ENCODE results near the gene SLC11A1. TPM values are rescaled to one million over a fixed set of nuclear protein-coding genes. Genes with fewer than 3 reads are reported as not detected.

The SLC11A1 gene
- polyA plus RNA-seq, 1 donor (not counting 4 experiments of a cell fraction or from before 2014, with no cell fraction given), result 0.46 TPM

DNA sequence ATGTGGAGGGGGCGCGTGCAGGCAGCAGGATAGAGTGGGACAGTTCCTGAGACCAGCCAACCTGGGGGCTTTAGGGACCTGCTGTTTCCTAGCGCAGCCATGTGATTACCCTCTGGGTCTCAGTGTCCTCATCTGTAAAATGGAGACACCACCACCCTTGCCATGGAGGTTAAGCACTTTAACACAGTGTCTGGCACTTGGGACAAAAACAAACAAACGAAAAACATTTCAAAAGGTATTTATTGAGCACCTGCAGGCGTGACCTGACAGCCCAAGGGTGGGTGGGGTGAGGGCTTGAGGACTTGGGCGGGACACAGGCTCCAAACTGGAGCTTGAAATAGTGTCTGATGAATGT is 13.0 kb downstream of the SLC11A1 start:
- no peak for DNase-seq (ENCODE audit: low read depth, low spot score)
- dilution Hi-C loops (cut with MboI; ENCODE audit: extremely low pct_ligation_motif_present, low sequenced_read_pairs), result no loop called here
- Histone ChIP-seq H3K4me2 (ENCODE audit: control insufficient read depth, extremely low read depth, insufficient read depth, low read depth, low read length) (no peak overlapping the region), H3K36me3 (ENCODE audit: control insufficient read depth in 2 of 2, extremely low read depth in 1 of 2, insufficient read depth in 2 of 2, low read length in 2 of 2) (no peaks in the 10 kb centered on the region), H3K4me3 (ENCODE audit: control insufficient read depth in 2 of 3, extremely low read depth in 1 of 3, insufficient read depth in 2 of 3, low read depth in 1 of 3, low read length in 3 of 3) (no peak overlapping the region), H3K79me2 (ENCODE audit: control insufficient read depth, insufficient read depth, low read length) (peaks cover 4% of the 10 kb centered on the region), H3K4me1 (ENCODE audit: control insufficient read depth, extremely low read depth, insufficient read depth, low read length) (peaks cover 19% of the 10 kb centered on the region), H3K27ac (ENCODE audit: control insufficient read depth, insufficient read depth, low read length) (no peak overlapping the region), H4K20me1 (ENCODE audit: control insufficient read depth, extremely low read depth, insufficient read depth, low read length) (no peaks in the 10 kb centered on the region), H3K9me3 (ENCODE audit: control insufficient read depth, low read depth, low read length) (no peaks in the 10 kb centered on the region), H3K9me1 (ENCODE audit: control insufficient read depth, extremely low read depth, insufficient read depth, low read length) (no peaks in the 10 kb centered on the region), H2AFZ (ENCODE audit: control insufficient read depth, low read length) (no peak overlapping the region), H3K9ac (ENCODE audit: control insufficient read depth, extremely low read depth, insufficient read depth, low read length) (no peak overlapping the region), H3K27me3 (ENCODE audit: control insufficient read depth, extremely low read depth, insufficient read depth, low read length) (no peaks in the 10 kb centered on the region)
- no peak for FAIRE-seq
- TF ChIP-seq, protein P1, sequence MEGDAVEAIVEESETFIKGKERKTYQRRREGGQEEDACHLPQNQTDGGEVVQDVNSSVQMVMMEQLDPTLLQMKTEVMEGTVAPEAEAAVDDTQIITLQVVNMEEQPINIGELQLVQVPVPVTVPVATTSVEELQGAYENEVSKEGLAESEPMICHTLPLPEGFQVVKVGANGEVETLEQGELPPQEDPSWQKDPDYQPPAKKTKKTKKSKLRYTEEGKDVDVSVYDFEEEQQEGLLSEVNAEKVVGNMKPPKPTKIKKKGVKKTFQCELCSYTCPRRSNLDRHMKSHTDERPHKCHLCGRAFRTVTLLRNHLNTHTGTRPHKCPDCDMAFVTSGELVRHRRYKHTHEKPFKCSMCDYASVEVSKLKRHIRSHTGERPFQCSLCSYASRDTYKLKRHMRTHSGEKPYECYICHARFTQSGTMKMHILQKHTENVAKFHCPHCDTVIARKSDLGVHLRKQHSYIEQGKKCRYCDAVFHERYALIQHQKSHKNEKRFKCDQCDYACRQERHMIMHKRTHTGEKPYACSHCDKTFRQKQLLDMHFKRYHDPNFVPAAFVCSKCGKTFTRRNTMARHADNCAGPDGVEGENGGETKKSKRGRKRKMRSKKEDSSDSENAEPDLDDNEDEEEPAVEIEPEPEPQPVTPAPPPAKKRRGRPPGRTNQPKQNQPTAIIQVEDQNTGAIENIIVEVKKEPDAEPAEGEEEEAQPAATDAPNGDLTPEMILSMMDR (optimal IDR thresholded peaks at IDR 0.05 in 1 of 3, IDR thresholded peaks at IDR 0.05 in 1 of 3, conservative IDR thresholded peaks at IDR 0.05 in 1 of 3; ENCODE audit: extremely low read depth in 1 of 3, insufficient read depth in 2 of 3, low read length in 3 of 3), result no peak
- TF ChIP-seq EZH2 (IDR thresholded peaks at IDR 0.05; ENCODE audit: low read length), result no peak

DNA sequence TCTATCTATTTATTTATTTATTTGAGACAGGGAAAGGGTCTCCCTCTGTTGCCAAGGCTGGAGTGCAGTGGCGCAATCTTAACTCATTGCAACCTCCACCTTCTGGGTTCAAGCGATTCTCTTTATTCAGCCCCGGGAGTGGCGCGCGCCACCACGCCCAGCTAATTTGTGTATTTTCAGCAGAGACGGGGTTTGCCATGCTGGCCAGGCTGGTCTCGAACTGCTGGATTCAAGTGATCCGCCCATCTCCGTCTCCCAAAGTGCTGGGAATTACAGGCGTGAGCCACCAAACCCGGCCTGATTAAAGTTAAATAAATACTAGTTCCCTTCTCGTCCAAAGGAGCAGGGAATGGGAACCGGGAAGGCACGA is 13.4 kb downstream of the SLC11A1 start:
- DNase-seq (ENCODE audit: low read depth, low spot score) (no peak), FAIRE-seq (no peak)
- peak overlapping the region; percentile 88 for H2AFZ ChIP-seq (ENCODE audit: control insufficient read depth, low read length)
- no peaks in the 10 kb centered on the region for H3K9me3 ChIP-seq (ENCODE audit: control insufficient read depth, low read depth, low read length)
- no peaks in the 10 kb centered on the region for H4K20me1 ChIP-seq (ENCODE audit: control insufficient read depth, extremely low read depth, insufficient read depth, low read length)
- H3K27ac ChIP-seq (ENCODE audit: control insufficient read depth, insufficient read depth, low read length), result peak overlapping the region; percentile 89
- TF ChIP-seq, protein P1 (optimal IDR thresholded peaks at IDR 0.05 in 1 of 3, IDR thresholded peaks at IDR 0.05 in 1 of 3, conservative IDR thresholded peaks at IDR 0.05 in 1 of 3; ENCODE audit: extremely low read depth in 1 of 3, insufficient read depth in 2 of 3, low read length in 3 of 3), result no peak
- no peak for TF ChIP-seq EZH2 (IDR thresholded peaks at IDR 0.05; ENCODE audit: low read length)
- peaks cover 8% of the 10 kb centered on the region for H3K79me2 ChIP-seq (ENCODE audit: control insufficient read depth, insufficient read depth, low read length)
- H3K27me3 ChIP-seq (ENCODE audit: control insufficient read depth, extremely low read depth, insufficient read depth, low read length), result no peaks in the 10 kb centered on the region
- peaks cover 19% of the 10 kb centered on the region for H3K4me1 ChIP-seq (ENCODE audit: control insufficient read depth, extremely low read depth, insufficient read depth, low read length)
- H3K9ac ChIP-seq (ENCODE audit: control insufficient read depth, extremely low read depth, insufficient read depth, low read length), result peak overlapping the region; percentile 46
- peak overlapping the region; percentile 1 to 82 (median 43) for H3K4me3 ChIP-seq (ENCODE audit: control insufficient read depth in 2 of 3, extremely low read depth in 1 of 3, insufficient read depth in 2 of 3, low read depth in 1 of 3, low read length in 3 of 3)
- peak overlapping the region; percentile 37 for H3K4me2 ChIP-seq (ENCODE audit: control insufficient read depth, extremely low read depth, insufficient read depth, low read depth, low read length)
- H3K9me1 ChIP-seq (ENCODE audit: control insufficient read depth, extremely low read depth, insufficient read depth, low read length), result no peaks in the 10 kb centered on the region
- H3K36me3 ChIP-seq (ENCODE audit: control insufficient read depth in 2 of 2, extremely low read depth in 1 of 2, insufficient read depth in 2 of 2, low read length in 2 of 2), result no peaks in the 10 kb centered on the region
- dilution Hi-C loops (cut with MboI; ENCODE audit: extremely low pct_ligation_motif_present, low sequenced_read_pairs), result no loop called here

Data from keratinocyte (primary cell).